A549 (cell line): ENCODE data around the gene LUZP2. TPM values are rescaled to one million over a fixed set of nuclear protein-coding genes. Genes with fewer than 3 reads are reported as not detected.
A peak's percentile ranks its signal among the peaks of the same experiment; 100 is the strongest.

ENCODE experiments used
- ATAC-seq, 2 experiments: fragments of 200-7000 bp in 1 of 2; fragments of >200 bp in 1 of 2; cut with Nextera tagmentation in 1 of 2; cut with Tn5 transposase in 1 of 2; 3 replicates each; pipeline versions ENCODE4 v1.8.0 to v1.9.1; 2018 to 2020; ENCODE audit warnings: mild to moderate bottlenecking in 1 of 2, moderate library complexity in 1 of 2
- CTCF ChIA-PET: fragments of 300-600 bp; sonication (Branson Sonifier 250); formaldehyde crosslinking; extraction: SDS; loops from one replicate; lab custom pipeline; 2021; ENCODE audit warnings: antibody characterized with exemption, inconsistent platforms; lab: Yijun Ruan, JAX
- POLR2A ChIA-PET: fragments of 350-600 bp; formaldehyde crosslinking; extraction: SDS; loops from one replicate; lab custom pipeline; 2021; ENCODE audit warnings: antibody characterized with exemption, inconsistent platforms; lab: Yijun Ruan, JAX
- DNase-seq, 2 experiments: peaks; one replicate each; pipeline versions ENCODE4 v3.0.0 to v3.0.0-alpha.2; 2011 to 2016; ENCODE audit warnings: low read depth in 1 of 2, low spot score in 1 of 2
- FAIRE-seq: peaks from 2 replicates; lab custom pipeline; 2011; peaks lifted over from hg19 to GRCh38; lab: Jason Lieb, UNC
- H3K27ac ChIP-seq, 2 experiments: fragments of >200 bp; sonication (Bioruptor Twin); formaldehyde crosslinking; 3 replicates each; pipeline ENCODE4 v1.5.1; 2016 to 2017
- H3K4me1 ChIP-seq: fragments of >200 bp; sonication (Bioruptor Twin); formaldehyde crosslinking; 3 replicates; pipeline ENCODE4 v1.6.1; 2016
- H3K4me2 ChIP-seq: fragments of >200 bp; sonication (Bioruptor Twin); formaldehyde crosslinking; 3 replicates; pipeline ENCODE4 v1.6.1; 2016
- H3K4me3 ChIP-seq: fragments of >200 bp; sonication (Bioruptor Twin); formaldehyde crosslinking; 3 replicates; pipeline ENCODE4 v1.5.1; 2016
- H3K9me3 ChIP-seq: fragments of >200 bp; sonication (Bioruptor Twin); formaldehyde crosslinking; 3 replicates; pipeline ENCODE4 v1.6.1; 2016
- BHLHE40 ChIP-seq: IDR thresholded peaks from 2 replicates; pipeline ENCODE4 v1.6.1; 2012; ENCODE audit warnings: low read depth, low read length, inconsistent platforms
- CHD2 ChIP-seq: fragments of 150-350 bp; IDR thresholded peaks from 2 replicates; pipeline ENCODE4 v1.6.1; 2014; ENCODE audit warnings: low read length; ENCODE audit not compliant: partially characterized antibody
- CHD4 ChIP-seq: fragments of 200-600 bp; sonication (generic); IDR thresholded peaks from 2 replicates; pipeline ENCODE4 v1.6.1; 2016; ENCODE audit warnings: antibody characterized with exemption, mild to moderate bottlenecking, borderline replicate concordance
- CTCF ChIP-seq: fragments of >200 bp; sonication (Bioruptor Twin); formaldehyde crosslinking; IDR thresholded peaks from 3 replicates; pipeline ENCODE4 v1.5.1; 2016
- EHF ChIP-seq: fragments of 250-450 bp; sonication (Bioruptor Pico); IDR thresholded peaks from 2 replicates; pipeline ENCODE4 v1.5.0; 2020; ENCODE audit warnings: mild to moderate bottlenecking
- EP300 ChIP-seq, 2 experiments: fragments of >200 bp; sonication (Bioruptor Twin); formaldehyde crosslinking; IDR thresholded peaks; 2 replicates in 1 of 2; 3 replicates in 1 of 2; pipeline ENCODE4 v1.6.1; 2016 to 2017
- FOSB ChIP-seq: fragments of 250-450 bp; sonication (Bioruptor Pico); IDR thresholded peaks from 2 replicates; pipeline ENCODE4 v1.5.0; 2020; ENCODE audit warnings: mild to moderate bottlenecking, moderate library complexity
- GATA3 ChIP-seq: IDR thresholded peaks from 2 replicates; pipeline ENCODE4 v1.6.1; 2012; ENCODE audit warnings: borderline replicate concordance
- MAFK ChIP-seq: fragments of 450-650 bp; IDR thresholded peaks from 2 replicates; pipeline ENCODE4 v1.6.1; 2014; ENCODE audit not compliant: partially characterized antibody
- MAZ ChIP-seq: fragments of 150-350 bp; IDR thresholded peaks from 2 replicates; pipeline ENCODE4 v1.6.1; 2014; ENCODE audit warnings: antibody characterized with exemption, low read depth, low read length, borderline replicate concordance
- MYC ChIP-seq: IDR thresholded peaks from 2 replicates; pipeline ENCODE4 v1.6.1; 2012; ENCODE audit warnings: mild to moderate bottlenecking, inconsistent platforms, low read length, improper control_type of control experiment, borderline replicate concordance
- NPAS2 ChIP-seq: fragments of 250-450 bp; sonication (Bioruptor Pico); IDR thresholded peaks from 2 replicates; pipeline ENCODE4 v1.8.0; 2022; ENCODE audit warnings: mild to moderate bottlenecking, moderate library complexity, borderline replicate concordance
- NR3C1 ChIP-seq: fragments of >200 bp; sonication (Bioruptor Twin); formaldehyde crosslinking; IDR thresholded peaks from 3 replicates; pipeline ENCODE4 v1.6.1; 2017
- PHF8 ChIP-seq: fragments of 200-600 bp; sonication (generic); IDR thresholded peaks from 2 replicates; pipeline ENCODE4 v1.6.1; 2016; ENCODE audit warnings: low read depth, mild to moderate bottlenecking, antibody characterized with exemption, moderate library complexity, borderline replicate concordance
- POLR2A ChIP-seq: IDR thresholded peaks from 2 replicates; pipeline ENCODE4 v1.6.1; 2012; ENCODE audit warnings: mild to moderate bottlenecking, low read length
- POLR2AphosphoS2 ChIP-seq: conservative IDR thresholded peaks from 2 replicates; pipeline ENCODE4 v1.6.1; 2012; ENCODE audit warnings: low read length, improper control_type of control experiment, inconsistent platforms
- RFX5 ChIP-seq: fragments of 450-650 bp; IDR thresholded peaks from 2 replicates; pipeline ENCODE4 v1.7.1; 2014; ENCODE audit warnings: antibody characterized with exemption, mild to moderate bottlenecking, moderate library complexity
- SREBF2 ChIP-seq: fragments of 450-650 bp; IDR thresholded peaks from 2 replicates; pipeline ENCODE4 v1.6.1; 2014; ENCODE audit warnings: mild to moderate bottlenecking, moderate library complexity
- TFCP2L1 ChIP-seq: fragments of 250-450 bp; sonication (Bioruptor Pico); IDR thresholded peaks from 2 replicates; pipeline ENCODE4 v1.5.0; 2021; ENCODE audit warnings: mild to moderate bottlenecking
- TP53 ChIP-seq: fragments of 250-450 bp; sonication (Bioruptor Pico); IDR thresholded peaks from 2 replicates; pipeline ENCODE4 v1.5.0; 2021; ENCODE audit warnings: mild to moderate bottlenecking, moderate library complexity
- ZC3H11A ChIP-seq: fragments of 450-650 bp; IDR thresholded peaks from 2 replicates; pipeline ENCODE4 v1.6.1; 2014; ENCODE audit warnings: antibody characterized with exemption, mild to moderate bottlenecking
- WGBS: methylation state at CpG from one replicate; pipeline ENCODE4 v1.1.6; 2017; ENCODE audit errors: missing lambda C conversion rate; 5-methylcytosine and 5-hydroxymethylcytosine counted together
- polyA plus RNA-seq, 4 experiments: library from polyadenylated mRNA; depleted of rRNA in 3 of 4; stranded (reverse); fragments of >200 nt; fragmentation: RNase III in 1 of 4; extraction: RNeasy Plus Mini Kit Qiagen cat#74134 plus additional on column Dnase treatment in 1 of 4; gene quantifications; 2 replicates in 3 of 4; 3 replicates in 1 of 4; pipeline ENCODE4 v1.2.3, GENCODE V29; 2011 to 2017
- TF ChIP-seq, protein P1 (sequence below): fragments of 450-650 bp; IDR thresholded peaks from 2 replicates; pipeline ENCODE4 v1.6.1; 2014; ENCODE audit warnings: antibody characterized with exemption
- TF ChIP-seq, protein P2 (sequence below): IDR thresholded peaks from 2 replicates; pipeline ENCODE4 v1.6.1; 2012
- TF ChIP-seq, protein P3 (sequence below): IDR thresholded peaks from 2 replicates; pipeline ENCODE4 v1.6.1; 2012; ENCODE audit warnings: low read depth, borderline replicate concordance
- TF ChIP-seq, protein P4 (sequence below): fragments of >200 bp; sonication (Bioruptor Twin); formaldehyde crosslinking; IDR thresholded peaks from 3 replicates; pipeline ENCODE4 v1.6.1; 2016

Gene LUZP2
- polyA plus RNA-seq, 2 of the 4 experiments (the other 2 are of a cell fraction): not detected

DNA sequence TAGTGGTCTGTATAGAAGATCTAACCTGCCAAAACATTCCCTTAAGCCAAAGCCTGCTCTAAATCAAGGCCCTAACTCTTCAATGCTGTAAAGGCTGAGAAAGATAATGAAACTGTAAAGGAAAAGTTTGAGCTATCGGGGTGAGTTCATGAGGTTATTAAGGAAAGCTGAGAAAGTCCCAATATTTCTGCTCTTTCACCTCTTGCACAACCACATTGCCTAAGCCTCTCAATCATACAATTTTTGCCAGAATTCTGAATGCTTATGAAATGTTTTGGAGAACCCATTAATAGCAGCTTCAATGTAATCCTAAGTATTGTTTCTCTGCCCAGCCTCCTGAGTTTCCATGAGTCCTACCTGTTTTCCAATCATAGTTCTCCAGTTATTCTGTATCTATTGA lies 373.2 kb downstream of the LUZP2 start:
- no peak overlapping the region for H3K4me2 ChIP-seq
- no peak for DNase-seq
- H3K9me3 ChIP-seq: no peaks in the 10 kb centered on the region
- no peak overlapping the region for H3K27ac ChIP-seq
- H3K4me3 ChIP-seq: no peak overlapping the region
- H3K4me1 ChIP-seq: no peaks in the 10 kb centered on the region
- 23% methylated on average over 1 of the region's 1 CpG for WGBS
- ATAC-seq: no peak
- POLR2A ChIA-PET: no interaction called here
- no peak for FAIRE-seq
- CTCF ChIA-PET: interaction anchor here (0.6 kb wide), 1 partner anchor 68 kb away, joined by 3 read pairs; no protein-coding TSS in a partner anchor
- TF ChIP-seq FOSB (no peak), GATA3 (no peak), CTCF (no peak), RFX5 (no peak), NPAS2 (CRISPR knock-in tag) (no peak), PHF8 (no peak), MYC (no peak), SREBF2 (no peak), CHD2 (no peak), EHF (CRISPR knock-in tag) (no peak), ZC3H11A (no peak), TP53 (no peak), NR3C1 (no peak), POLR2A (no peak), TFCP2L1 (CRISPR knock-in tag) (no peak), EP300 (IDR thresholded peaks at IDR 0.05) (no peak)
- TF ChIP-seq, protein P1, sequence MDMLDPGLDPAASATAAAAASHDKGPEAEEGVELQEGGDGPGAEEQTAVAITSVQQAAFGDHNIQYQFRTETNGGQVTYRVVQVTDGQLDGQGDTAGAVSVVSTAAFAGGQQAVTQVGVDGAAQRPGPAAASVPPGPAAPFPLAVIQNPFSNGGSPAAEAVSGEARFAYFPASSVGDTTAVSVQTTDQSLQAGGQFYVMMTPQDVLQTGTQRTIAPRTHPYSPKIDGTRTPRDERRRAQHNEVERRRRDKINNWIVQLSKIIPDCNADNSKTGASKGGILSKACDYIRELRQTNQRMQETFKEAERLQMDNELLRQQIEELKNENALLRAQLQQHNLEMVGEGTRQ: no peak
- TF ChIP-seq, protein P2, sequence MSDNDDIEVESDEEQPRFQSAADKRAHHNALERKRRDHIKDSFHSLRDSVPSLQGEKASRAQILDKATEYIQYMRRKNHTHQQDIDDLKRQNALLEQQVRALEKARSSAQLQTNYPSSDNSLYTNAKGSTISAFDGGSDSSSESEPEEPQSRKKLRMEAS: no peak
- TF ChIP-seq, protein P3, sequence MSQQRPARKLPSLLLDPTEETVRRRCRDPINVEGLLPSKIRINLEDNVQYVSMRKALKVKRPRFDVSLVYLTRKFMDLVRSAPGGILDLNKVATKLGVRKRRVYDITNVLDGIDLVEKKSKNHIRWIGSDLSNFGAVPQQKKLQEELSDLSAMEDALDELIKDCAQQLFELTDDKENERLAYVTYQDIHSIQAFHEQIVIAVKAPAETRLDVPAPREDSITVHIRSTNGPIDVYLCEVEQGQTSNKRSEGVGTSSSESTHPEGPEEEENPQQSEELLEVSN: no peak

GRCh38 chr11:24872186-24872585 lies 375.3 kb downstream of the LUZP2 start:
- no peak for DNase-seq
- WGBS: 43% methylated on average over 2 of the region's 2 CpGs
- no peaks in the 10 kb centered on the region for H3K4me1 ChIP-seq
- POLR2A ChIA-PET: no interaction called here
- no peak overlapping the region for H3K27ac ChIP-seq
- peak; percentile 13 for FAIRE-seq
- H3K4me2 ChIP-seq: no peak overlapping the region
- no peak for ATAC-seq
- no peak overlapping the region for H3K4me3 ChIP-seq
- no peaks in the 10 kb centered on the region for H3K9me3 ChIP-seq
- no peak for TF ChIP-seq SREBF2
- no peak for TF ChIP-seq POLR2AphosphoS2
- TF ChIP-seq CHD4: no peak
- no peak for TF ChIP-seq MAFK
- TF ChIP-seq, protein P4, sequence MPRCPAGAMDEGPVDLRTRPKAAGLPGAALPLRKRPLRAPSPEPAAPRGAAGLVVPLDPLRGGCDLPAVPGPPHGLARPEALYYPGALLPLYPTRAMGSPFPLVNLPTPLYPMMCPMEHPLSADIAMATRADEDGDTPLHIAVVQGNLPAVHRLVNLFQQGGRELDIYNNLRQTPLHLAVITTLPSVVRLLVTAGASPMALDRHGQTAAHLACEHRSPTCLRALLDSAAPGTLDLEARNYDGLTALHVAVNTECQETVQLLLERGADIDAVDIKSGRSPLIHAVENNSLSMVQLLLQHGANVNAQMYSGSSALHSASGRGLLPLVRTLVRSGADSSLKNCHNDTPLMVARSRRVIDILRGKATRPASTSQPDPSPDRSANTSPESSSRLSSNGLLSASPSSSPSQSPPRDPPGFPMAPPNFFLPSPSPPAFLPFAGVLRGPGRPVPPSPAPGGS: no peak
- no peak for TF ChIP-seq MAZ
- no peak for TF ChIP-seq BHLHE40
- CTCF ChIA-PET: no interaction called here
